Smooth muscle cell (in vitro differentiated cells): ENCODE results near the gene MMD2. TPM values are rescaled to one million over a fixed set of nuclear protein-coding genes. Genes with fewer than 3 reads are reported as not detected.

ENCODE experiments used
- DNase-seq: peaks from one replicate; lab custom pipeline; 2025; ENCODE audit not compliant: unreplicated experiment; lab: John Stamatoyannopoulos, UW
- H2AFZ ChIP-seq: fragments of 200-600 bp; sonication (generic); 2 replicates; pipeline ENCODE4 v1.6.0; 2016; ENCODE audit warnings: antibody characterized with exemption, low read depth, mild to moderate bottlenecking
- H3F3A ChIP-seq: fragments of 200-600 bp; sonication (generic); 2 replicates; pipeline ENCODE4 v1.6.0; 2017; ENCODE audit warnings: antibody characterized with exemption, low read depth
- H3K27ac ChIP-seq: fragments of 200-600 bp; sonication (generic); 2 replicates; pipeline ENCODE4 v1.5.1; 2016; ENCODE audit warnings: low read depth, mild to moderate bottlenecking
- H3K27me3 ChIP-seq: fragments of 200-600 bp; sonication (generic); 2 replicates; pipeline ENCODE4 v1.6.1; 2016; ENCODE audit warnings: low read depth, mild to moderate bottlenecking
- H3K36me3 ChIP-seq: fragments of 200-600 bp; sonication (generic); 2 replicates; pipeline ENCODE4 v1.5.1; 2016; ENCODE audit warnings: low read depth
- H3K4me1 ChIP-seq: fragments of 200-600 bp; sonication (generic); 2 replicates; pipeline ENCODE4 v1.5.1; 2016; ENCODE audit warnings: low read depth
- H3K4me2 ChIP-seq: fragments of 200-600 bp; sonication (generic); 2 replicates; pipeline ENCODE4 v1.6.0; 2016; ENCODE audit warnings: mild to moderate bottlenecking
- H3K4me3 ChIP-seq: fragments of 200-600 bp; sonication (generic); 2 replicates; pipeline ENCODE4 v1.5.1; 2016; ENCODE audit warnings: mild to moderate bottlenecking
- H3K79me2 ChIP-seq: fragments of 200-600 bp; sonication (generic); 2 replicates; pipeline ENCODE4 v1.6.0; 2016; ENCODE audit warnings: low read depth, mild to moderate bottlenecking
- H3K9ac ChIP-seq: fragments of 200-600 bp; sonication (generic); 2 replicates; pipeline ENCODE4 v1.6.0; 2016; ENCODE audit warnings: low read depth
- H3K9me3 ChIP-seq: fragments of 200-600 bp; sonication (generic); replicated peaks from 2 replicates; pipeline ENCODE4 v1.5.1; 2016; ENCODE audit warnings: low read depth
- H4K20me1 ChIP-seq: fragments of 200-600 bp; sonication (generic); 2 replicates; pipeline ENCODE4 v1.6.0; 2016; ENCODE audit warnings: low read depth
- WGBS: methylation state at CpG from one replicate; pipeline ENCODE4 v1.1.7; 2016; ENCODE audit warnings: low lambda C conversion rate; 5-methylcytosine and 5-hydroxymethylcytosine counted together
- polyA plus RNA-seq: library from polyadenylated mRNA; unstranded; fragments of >200 nt; fragmentation: Nextera tagmentation; extraction: Ambion mirVana; gene quantifications from 2 replicates; pipeline ENCODE4 v1.2.1, GENCODE V29; 2016
- total RNA-seq: library from RNA; depleted of rRNA; stranded (reverse); fragments of >200 nt; gene quantifications from 2 replicates; pipeline ENCODE4 v1.2.3, GENCODE V29; 2014
- TF ChIP-seq, protein P1 (sequence below): fragments of 200-600 bp; sonication (generic); IDR thresholded peaks from 2 replicates; pipeline ENCODE4 v1.5.1; 2017; ENCODE audit warnings: borderline replicate concordance, mild to moderate bottlenecking, antibody characterized with exemption; ENCODE audit not compliant: insufficient read depth, poor library complexity, severe bottlenecking

The MMD2 gene
- total and polyA plus RNA-seq, 2 experiments from 2014 or later, result not detected

DNA sequence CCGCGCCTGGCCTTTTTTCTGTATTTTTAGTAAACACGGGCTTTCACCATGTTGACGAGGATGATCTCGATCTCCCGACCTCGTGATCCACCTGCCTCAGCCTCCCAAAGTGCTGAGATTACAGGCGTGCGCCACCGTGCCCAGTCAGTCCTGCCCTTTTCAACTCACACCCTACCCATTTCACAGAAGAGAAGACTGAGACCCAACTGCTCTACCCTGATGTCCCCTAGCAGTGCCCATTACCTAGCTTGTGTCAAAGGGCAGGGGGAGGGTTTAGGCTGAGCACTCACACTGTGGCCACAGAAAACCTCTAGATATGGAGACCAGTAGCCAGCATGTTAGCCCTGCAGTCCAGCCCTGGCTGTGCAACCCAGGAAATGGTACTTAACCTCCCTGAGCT is 15.7 kb downstream of the MMD2 start:
- Histone ChIP-seq H2AFZ (no peak overlapping the region), H3K4me1 (no peaks in the 10 kb centered on the region), H3K4me3 (no peak overlapping the region), H3K9me3 (no peaks in the 10 kb centered on the region), H3K27ac (no peak overlapping the region), H4K20me1 (no peaks in the 10 kb centered on the region), H3F3A (no peaks in the 10 kb centered on the region), H3K4me2 (no peak overlapping the region), H3K79me2 (no peaks in the 10 kb centered on the region), H3K36me3 (no peaks in the 10 kb centered on the region), H3K9ac (no peak overlapping the region), H3K27me3 (peaks cover 14% of the 10 kb centered on the region)
- TF ChIP-seq, protein P1, sequence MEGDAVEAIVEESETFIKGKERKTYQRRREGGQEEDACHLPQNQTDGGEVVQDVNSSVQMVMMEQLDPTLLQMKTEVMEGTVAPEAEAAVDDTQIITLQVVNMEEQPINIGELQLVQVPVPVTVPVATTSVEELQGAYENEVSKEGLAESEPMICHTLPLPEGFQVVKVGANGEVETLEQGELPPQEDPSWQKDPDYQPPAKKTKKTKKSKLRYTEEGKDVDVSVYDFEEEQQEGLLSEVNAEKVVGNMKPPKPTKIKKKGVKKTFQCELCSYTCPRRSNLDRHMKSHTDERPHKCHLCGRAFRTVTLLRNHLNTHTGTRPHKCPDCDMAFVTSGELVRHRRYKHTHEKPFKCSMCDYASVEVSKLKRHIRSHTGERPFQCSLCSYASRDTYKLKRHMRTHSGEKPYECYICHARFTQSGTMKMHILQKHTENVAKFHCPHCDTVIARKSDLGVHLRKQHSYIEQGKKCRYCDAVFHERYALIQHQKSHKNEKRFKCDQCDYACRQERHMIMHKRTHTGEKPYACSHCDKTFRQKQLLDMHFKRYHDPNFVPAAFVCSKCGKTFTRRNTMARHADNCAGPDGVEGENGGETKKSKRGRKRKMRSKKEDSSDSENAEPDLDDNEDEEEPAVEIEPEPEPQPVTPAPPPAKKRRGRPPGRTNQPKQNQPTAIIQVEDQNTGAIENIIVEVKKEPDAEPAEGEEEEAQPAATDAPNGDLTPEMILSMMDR, result no peak
- DNase-seq, result no peak
- WGBS, result 93% methylated on average over 10 of the region's 10 CpGs

DNA sequence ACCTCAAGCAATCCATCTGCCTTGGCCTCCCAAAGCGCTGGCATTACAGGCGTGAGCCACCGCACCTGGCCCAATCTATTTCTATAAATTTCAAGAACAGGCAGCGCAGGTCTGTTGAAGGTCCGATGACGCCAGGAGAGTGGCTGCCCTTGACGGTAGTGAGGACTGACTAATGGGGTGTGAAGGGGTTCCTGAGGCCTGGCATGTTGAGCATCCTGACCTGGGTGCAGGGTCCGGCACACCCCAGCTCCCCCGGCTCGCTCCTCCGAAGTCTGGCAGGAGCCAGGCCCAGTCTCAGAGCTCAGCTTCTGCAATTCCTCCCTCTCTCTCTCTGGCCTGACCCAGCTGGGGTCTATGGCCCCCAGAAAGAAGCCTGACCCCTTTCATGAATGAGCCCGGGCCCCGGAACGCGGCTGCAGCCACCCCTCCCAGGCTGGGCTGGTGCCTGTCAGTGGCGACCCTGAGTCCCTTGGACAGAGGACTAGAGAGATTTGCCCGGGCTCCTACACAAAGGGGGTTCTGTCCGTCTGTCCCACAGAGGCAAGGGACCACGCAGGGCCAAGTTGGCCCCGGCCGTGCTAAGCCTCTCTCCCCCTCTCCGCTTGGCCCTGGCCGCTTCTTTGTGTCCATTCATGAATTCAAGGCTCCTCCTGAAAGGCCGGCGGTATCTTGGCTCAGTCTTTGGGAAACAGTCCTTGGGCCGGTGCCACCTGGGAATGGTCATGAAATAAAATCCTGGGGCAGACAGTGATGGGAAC is 18.8 kb downstream of the MMD2 start:
- H3F3A ChIP-seq, result no peaks in the 10 kb centered on the region
- no peak for DNase-seq
- no peak overlapping the region for H3K4me2 ChIP-seq
- no peak overlapping the region for H3K9ac ChIP-seq
- H3K9me3 ChIP-seq, result no peaks in the 10 kb centered on the region
- no peaks in the 10 kb centered on the region for H4K20me1 ChIP-seq
- no peaks in the 10 kb centered on the region for H3K79me2 ChIP-seq
- no peak overlapping the region for H3K4me3 ChIP-seq
- H3K36me3 ChIP-seq, result no peaks in the 10 kb centered on the region
- peaks cover 3% of the 10 kb centered on the region for H3K27me3 ChIP-seq
- TF ChIP-seq, protein P1, result no peak
- H2AFZ ChIP-seq, result no peak overlapping the region
- no peaks in the 10 kb centered on the region for H3K4me1 ChIP-seq
- no peak overlapping the region for H3K27ac ChIP-seq
- WGBS, result 90% methylated on average over 26 of the region's 26 CpGs

DNA sequence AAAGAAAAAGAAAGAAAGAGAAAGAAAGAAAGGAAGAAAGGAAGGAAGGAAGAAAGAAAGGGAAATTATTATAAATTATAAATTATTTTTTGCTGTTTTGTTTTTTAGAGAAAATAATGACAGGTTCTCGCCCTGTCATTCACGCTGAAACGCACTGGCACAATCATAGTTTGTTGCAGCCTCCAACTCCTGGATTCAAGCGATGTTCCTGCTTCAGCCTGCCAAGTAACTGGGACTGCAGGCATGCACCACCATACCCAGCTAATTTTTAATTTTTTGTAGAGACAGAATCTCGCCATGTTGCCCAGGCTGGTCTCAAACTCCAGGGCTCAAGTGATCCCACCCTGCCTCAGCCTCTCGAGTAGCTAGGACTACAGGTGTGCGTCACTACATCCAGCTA is 21.6 kb downstream of the MMD2 start:
- Histone ChIP-seq H3K4me2 (no peak overlapping the region), H3K9ac (no peak overlapping the region), H3K79me2 (no peaks in the 10 kb centered on the region), H3F3A (no peaks in the 10 kb centered on the region), H3K9me3 (no peaks in the 10 kb centered on the region), H3K4me3 (no peak overlapping the region), H2AFZ (no peak overlapping the region), H3K4me1 (no peaks in the 10 kb centered on the region), H4K20me1 (no peaks in the 10 kb centered on the region), H3K36me3 (no peaks in the 10 kb centered on the region), H3K27me3 (no peaks in the 10 kb centered on the region), H3K27ac (no peak overlapping the region)
- WGBS, result 89% methylated on average over 7 of the region's 7 CpGs
- TF ChIP-seq, protein P1, result no peak
- DNase-seq, result no peak
